HCT116 (cell line): ENCODE data around the gene PI16. TPM values are rescaled to one million over a fixed set of nuclear protein-coding genes. Genes with fewer than 3 reads are reported as not detected.

Source experiments
- ATAC-seq: fragments of 200-7000 bp; cut with Tn5 transposase; 2 replicates; pipeline ENCODE4 v1.9.1; 2020; ENCODE audit warnings: mild to moderate bottlenecking, moderate library complexity
- BruUV-seq: library from RNA; stranded (reverse); fragments of 400-500 nt; replicated peaks from 2 replicates; lab custom pipeline; 2021; lab: Mats Ljungman, UMichigan
- CTCF ChIA-PET: fragments of 300-600 bp; sonication (Branson Sonifier 250); formaldehyde crosslinking; loops from one replicate; lab custom pipeline; 2021; ENCODE audit warnings: antibody characterized with exemption; lab: Charles Lee
- POLR2A ChIA-PET: fragments of 300-600, 350-600 bp; sonication (Branson Sonifier 250); formaldehyde crosslinking; loops from one replicate; lab custom pipeline; 2021; ENCODE audit warnings: antibody characterized with exemption; lab: Charles Lee
- RAD21 ChIA-PET, 2 experiments: fragments of 300-600 bp; sonication (Branson Sonifier 250); formaldehyde crosslinking; loops; one replicate each; lab custom pipeline; 2023; ENCODE audit warnings: low total read pairs in 2 of 2; ENCODE audit not compliant: uncharacterized antibody in 2 of 2, unreplicated experiment in 2 of 2, low non-redundant PET in 1 of 2; lab: Charles Lee
- DNase-seq: peaks from one replicate; pipeline ENCODE4 v3.0.0-alpha.2; 2010; ENCODE audit warnings: low read depth, low spot score
- H2AFZ ChIP-seq: fragments of 200-600 bp; shearing (Covaris generic), sonication (generic); 2 replicates; pipeline ENCODE4 v1.6.1; 2017; ENCODE audit warnings: low read depth, mixed run types, mixed read lengths, antibody characterized with exemption, low read length; ENCODE audit not compliant: poor library complexity, severe bottlenecking
- H3K27ac ChIP-seq: 2 replicates; pipeline ENCODE4 v1.5.1; 2012; ENCODE audit warnings: low read depth, low read length
- H3K27me3 ChIP-seq: fragments of 200-600 bp; sonication (generic); 2 replicates; pipeline ENCODE4 v1.6.1; 2016; ENCODE audit warnings: mixed run types, low read length, mixed read lengths; ENCODE audit not compliant: insufficient read depth
- H3K36me3 ChIP-seq, 2 experiments: fragments of 200-500 bp in 1 of 2; fragments of 200-600 bp in 1 of 2; sonication (Bioruptor generic) in 1 of 2; sonication (generic) in 1 of 2; 2 replicates each; pipeline versions ENCODE4 v1.5.1 to v1.6.1; 2014 to 2016; ENCODE audit warnings: low read length in 2 of 2, inconsistent platforms in 1 of 2, mixed read lengths in 1 of 2, mixed run types in 1 of 2; ENCODE audit not compliant: insufficient read depth in 2 of 2, control insufficient read depth in 1 of 2
- H3K4me1 ChIP-seq, 2 experiments: fragments of 200-600 bp in 1 of 2; sonication (generic) in 1 of 2; 2 replicates each; pipeline versions ENCODE4 v1.5.1 to v1.6.1; 2012 to 2017; ENCODE audit warnings: low read length in 2 of 2, inconsistent platforms in 1 of 2, mild to moderate bottlenecking in 1 of 2, mixed read lengths in 1 of 2, mixed run types in 1 of 2, moderate library complexity in 1 of 2; ENCODE audit not compliant: insufficient read depth in 2 of 2, control insufficient read depth in 1 of 2
- H3K4me2 ChIP-seq: fragments of 200-600 bp; sonication (generic); 2 replicates; pipeline ENCODE4 v1.6.1; 2017; ENCODE audit warnings: mixed run types, low read length, mixed read lengths
- H3K4me3 ChIP-seq, 2 experiments: fragments of 200-600 bp in 1 of 2; sonication (generic) in 1 of 2; replicated peaks in 1 of 2; 2 replicates each; pipeline ENCODE4 v1.5.1; 2011 to 2016; ENCODE audit warnings: low read length in 2 of 2, control low read depth in 1 of 2, low read depth in 1 of 2, mild to moderate bottlenecking in 1 of 2, mixed read lengths in 1 of 2, mixed run types in 1 of 2
- H3K79me2 ChIP-seq: fragments of 200-600 bp; sonication (generic); 2 replicates; pipeline ENCODE4 v1.6.1; 2017; ENCODE audit warnings: mild to moderate bottlenecking, mixed run types, low read length, moderate library complexity, mixed read lengths; ENCODE audit not compliant: insufficient read depth
- H3K9ac ChIP-seq: fragments of 200-600 bp; sonication (generic); 2 replicates; pipeline ENCODE4 v1.6.1; 2016; ENCODE audit warnings: low read length, mixed read lengths
- H3K9me2 ChIP-seq: fragments of 200-600 bp; sonication (generic), shearing (Covaris generic); 2 replicates; pipeline ENCODE4 v1.6.1; 2017; ENCODE audit warnings: mixed run types, mild to moderate bottlenecking, moderate library complexity; ENCODE audit not compliant: insufficient read depth
- H3K9me3 ChIP-seq, 2 experiments: fragments of 200-500 bp in 1 of 2; fragments of 200-600 bp in 1 of 2; sonication (Bioruptor generic) in 1 of 2; sonication (generic) in 1 of 2; 2 replicates each; pipeline ENCODE4 v1.6.1; 2014 to 2017; ENCODE audit warnings: low read length in 2 of 2, mixed read lengths in 2 of 2, inconsistent platforms in 1 of 2, low read depth in 1 of 2, mild to moderate bottlenecking in 1 of 2, mixed run types in 1 of 2, moderate library complexity in 1 of 2; ENCODE audit not compliant: control insufficient read depth in 1 of 2, insufficient read depth in 1 of 2
- H4K20me1 ChIP-seq: fragments of 200-600 bp; sonication (generic), shearing (Covaris generic); 2 replicates; pipeline ENCODE4 v1.6.1; 2017; ENCODE audit warnings: mixed run types, mild to moderate bottlenecking, moderate library complexity; ENCODE audit not compliant: insufficient read depth
- CBX3 ChIP-seq: IDR thresholded peaks from 2 replicates; pipeline ENCODE4 v1.6.1; 2012; ENCODE audit warnings: low read depth
- CEBPB ChIP-seq: IDR thresholded peaks from 2 replicates; pipeline ENCODE4 v1.6.1; 2012; ENCODE audit warnings: low read depth
- EGR1 ChIP-seq: IDR thresholded peaks from 2 replicates; pipeline ENCODE4 v1.6.1; 2012; ENCODE audit warnings: low read depth
- ELF1 ChIP-seq: IDR thresholded peaks from 2 replicates; pipeline ENCODE4 v1.6.1; 2012; ENCODE audit warnings: low read depth, borderline replicate concordance
- EZH2phosphoT487 ChIP-seq: fragments of 200-600 bp; IDR thresholded peaks from 2 replicates; pipeline ENCODE4 v1.6.1; 2018; ENCODE audit warnings: antibody characterized with exemption, borderline replicate concordance
- FOSL1 ChIP-seq: IDR thresholded peaks from 2 replicates; pipeline ENCODE4 v1.6.1; 2012; ENCODE audit warnings: low read depth
- JUND ChIP-seq: IDR thresholded peaks from 2 replicates; pipeline ENCODE4 v1.6.1; 2012
- POLR2A ChIP-seq: IDR thresholded peaks from 2 replicates; pipeline ENCODE4 v1.7.0; 2011; ENCODE audit warnings: borderline replicate concordance; ENCODE audit not compliant: insufficient read depth, insufficient read length; ENCODE audit errors: extremely low read depth
- POLR2AphosphoS5 ChIP-seq: IDR thresholded peaks from 2 replicates; pipeline ENCODE4 v1.6.1; 2011; ENCODE audit warnings: mild to moderate bottlenecking, low read depth, low read length, moderate library complexity
- RAD21 ChIP-seq: IDR thresholded peaks from 2 replicates; pipeline ENCODE4 v1.6.1; 2012; ENCODE audit warnings: low read depth, mild to moderate bottlenecking
- SIN3A ChIP-seq: IDR thresholded peaks from 2 replicates; pipeline ENCODE4 v1.6.1; 2012; ENCODE audit warnings: low read depth
- SP1 ChIP-seq: IDR thresholded peaks from 2 replicates; pipeline ENCODE4 v1.6.1; 2012; ENCODE audit warnings: low read depth
- SRF ChIP-seq: IDR thresholded peaks from 2 replicates; pipeline ENCODE4 v1.6.1; 2012; ENCODE audit warnings: low read depth
- TCF7L2 ChIP-seq: IDR thresholded peaks from 2 replicates; pipeline ENCODE4 v1.7.0; 2011; ENCODE audit warnings: borderline replicate concordance, inconsistent platforms; ENCODE audit not compliant: insufficient read depth, insufficient read length; ENCODE audit errors: extremely low read depth
- ZFX ChIP-seq: fragments of 450-650 bp; IDR thresholded peaks from 2 replicates; pipeline ENCODE4 v1.6.1; 2017
- ZNF274 ChIP-seq: fragments of 200-500 bp; sonication (Bioruptor generic); IDR thresholded peaks from 2 replicates; pipeline ENCODE4 v1.6.1; 2014; ENCODE audit warnings: mild to moderate bottlenecking, low read depth, low read length, inconsistent platforms
- intact Hi-C: fragments of 100-400 bp; cut with micrococcal nuclease; formaldehyde crosslinking; loops from 2 replicates; pipeline ENCODE4 v1.10.0; 2022
- total RNA-seq: library from RNA; stranded (reverse); gene quantifications from one replicate; pipeline ENCODE4 v1.2.1, GENCODE V29; 2021; ENCODE audit not compliant: unreplicated experiment
- TF ChIP-seq, protein P1 (sequence below): IDR thresholded peaks from 2 replicates; pipeline ENCODE4 v1.6.1; 2011; ENCODE audit warnings: mild to moderate bottlenecking, low read length, moderate library complexity; ENCODE audit not compliant: insufficient replicate concordance; ENCODE audit errors: extremely low read depth
- TF ChIP-seq, protein P2 (sequence below): IDR thresholded peaks from 2 replicates; pipeline ENCODE4 v1.6.1; 2012
- TF ChIP-seq, protein P3 (sequence below): IDR thresholded peaks from 2 replicates; pipeline ENCODE4 v1.6.1; 2012; ENCODE audit warnings: low read depth
- TF ChIP-seq, protein P4 (sequence below): IDR thresholded peaks from 2 replicates; pipeline ENCODE4 v1.6.1; 2012

Gene PI16
- total RNA-seq, 1 experiment from 2014 or later: 0.59 TPM

GRCh38 chr6:36999751-37000125, 45.2 kb downstream of the PI16 start (continued):
- TF ChIP-seq, protein P1, sequence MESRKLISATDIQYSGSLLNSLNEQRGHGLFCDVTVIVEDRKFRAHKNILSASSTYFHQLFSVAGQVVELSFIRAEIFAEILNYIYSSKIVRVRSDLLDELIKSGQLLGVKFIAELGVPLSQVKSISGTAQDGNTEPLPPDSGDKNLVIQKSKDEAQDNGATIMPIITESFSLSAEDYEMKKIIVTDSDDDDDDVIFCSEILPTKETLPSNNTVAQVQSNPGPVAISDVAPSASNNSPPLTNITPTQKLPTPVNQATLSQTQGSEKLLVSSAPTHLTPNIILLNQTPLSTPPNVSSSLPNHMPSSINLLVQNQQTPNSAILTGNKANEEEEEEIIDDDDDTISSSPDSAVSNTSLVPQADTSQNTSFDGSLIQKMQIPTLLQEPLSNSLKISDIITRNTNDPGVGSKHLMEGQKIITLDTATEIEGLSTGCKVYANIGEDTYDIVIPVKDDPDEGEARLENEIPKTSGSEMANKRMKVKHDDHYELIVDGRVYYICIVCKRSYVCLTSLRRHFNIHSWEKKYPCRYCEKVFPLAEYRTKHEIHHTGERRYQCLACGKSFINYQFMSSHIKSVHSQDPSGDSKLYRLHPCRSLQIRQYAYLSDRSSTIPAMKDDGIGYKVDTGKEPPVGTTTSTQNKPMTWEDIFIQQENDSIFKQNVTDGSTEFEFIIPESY: no peak
- TF ChIP-seq ZFX (no peak), JUND (no peak)
- TF ChIP-seq, protein P2, sequence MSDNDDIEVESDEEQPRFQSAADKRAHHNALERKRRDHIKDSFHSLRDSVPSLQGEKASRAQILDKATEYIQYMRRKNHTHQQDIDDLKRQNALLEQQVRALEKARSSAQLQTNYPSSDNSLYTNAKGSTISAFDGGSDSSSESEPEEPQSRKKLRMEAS: no peak

DNA sequence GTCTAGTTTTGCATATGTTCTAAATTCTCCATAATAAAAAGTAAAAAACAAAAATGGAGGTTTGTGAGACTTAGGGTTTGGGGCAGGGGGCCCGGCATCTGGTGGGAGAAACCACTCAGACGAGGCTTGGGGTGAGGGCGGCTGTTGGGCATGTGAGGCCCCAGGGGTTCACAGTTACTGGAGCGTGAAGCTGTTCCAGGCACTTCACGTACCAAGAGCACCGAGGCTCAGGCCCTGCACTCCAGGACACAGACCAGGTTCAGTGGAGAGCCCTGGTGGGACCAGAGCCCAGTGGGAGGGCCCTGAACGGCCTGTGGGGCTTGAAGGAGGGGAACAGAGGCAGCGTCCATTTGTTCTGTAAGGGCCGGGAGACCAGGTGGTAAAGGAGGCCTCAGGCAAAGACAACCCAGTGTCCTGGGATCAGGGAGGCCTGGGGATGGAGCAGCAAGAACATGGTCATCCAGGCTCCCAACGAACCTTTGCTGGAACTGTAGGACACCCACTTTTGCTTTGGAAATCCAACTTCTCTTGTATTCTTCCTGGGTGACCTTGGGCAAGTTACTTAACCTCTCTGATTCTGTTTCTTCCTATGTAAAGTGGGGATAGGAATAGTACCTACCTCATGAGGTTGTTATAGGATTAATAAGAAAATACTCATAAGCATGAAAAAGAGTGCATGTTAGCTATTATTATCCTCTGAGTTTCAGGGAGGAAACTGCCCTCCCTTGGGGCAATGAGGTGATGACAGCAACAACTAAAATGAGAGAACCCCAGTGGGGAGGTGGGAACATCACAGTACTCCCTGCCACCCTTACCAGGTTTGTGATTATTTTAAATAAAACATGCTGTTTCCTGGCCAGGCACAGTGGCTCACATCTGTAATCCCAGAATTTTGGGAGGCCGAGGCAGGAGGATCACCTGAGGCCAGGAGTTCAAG, 49.8 kb downstream of the PI16 start:
- Histone ChIP-seq H3K9me3 (no peaks in the 10 kb centered on the region), H3K4me3 (no peak overlapping the region), H3K79me2 (no peaks in the 10 kb centered on the region), H3K36me3 (no peaks in the 10 kb centered on the region), H3K27ac (no peak overlapping the region), H3K27me3 (no peaks in the 10 kb centered on the region), H3K4me1 (no peaks in the 10 kb centered on the region), H2AFZ (no peak overlapping the region), H4K20me1 (no peaks in the 10 kb centered on the region), H3K9ac (no peak overlapping the region), H3K4me2 (no peak overlapping the region), H3K9me2 (no peaks in the 10 kb centered on the region)
- intact Hi-C loops: no loop called here
- ATAC-seq (no peak), DNase-seq (no peak)
- ChIA-PET RAD21 (no interaction called here), POLR2A (no interaction called here), CTCF (no interaction called here)
- TF ChIP-seq, protein P3, sequence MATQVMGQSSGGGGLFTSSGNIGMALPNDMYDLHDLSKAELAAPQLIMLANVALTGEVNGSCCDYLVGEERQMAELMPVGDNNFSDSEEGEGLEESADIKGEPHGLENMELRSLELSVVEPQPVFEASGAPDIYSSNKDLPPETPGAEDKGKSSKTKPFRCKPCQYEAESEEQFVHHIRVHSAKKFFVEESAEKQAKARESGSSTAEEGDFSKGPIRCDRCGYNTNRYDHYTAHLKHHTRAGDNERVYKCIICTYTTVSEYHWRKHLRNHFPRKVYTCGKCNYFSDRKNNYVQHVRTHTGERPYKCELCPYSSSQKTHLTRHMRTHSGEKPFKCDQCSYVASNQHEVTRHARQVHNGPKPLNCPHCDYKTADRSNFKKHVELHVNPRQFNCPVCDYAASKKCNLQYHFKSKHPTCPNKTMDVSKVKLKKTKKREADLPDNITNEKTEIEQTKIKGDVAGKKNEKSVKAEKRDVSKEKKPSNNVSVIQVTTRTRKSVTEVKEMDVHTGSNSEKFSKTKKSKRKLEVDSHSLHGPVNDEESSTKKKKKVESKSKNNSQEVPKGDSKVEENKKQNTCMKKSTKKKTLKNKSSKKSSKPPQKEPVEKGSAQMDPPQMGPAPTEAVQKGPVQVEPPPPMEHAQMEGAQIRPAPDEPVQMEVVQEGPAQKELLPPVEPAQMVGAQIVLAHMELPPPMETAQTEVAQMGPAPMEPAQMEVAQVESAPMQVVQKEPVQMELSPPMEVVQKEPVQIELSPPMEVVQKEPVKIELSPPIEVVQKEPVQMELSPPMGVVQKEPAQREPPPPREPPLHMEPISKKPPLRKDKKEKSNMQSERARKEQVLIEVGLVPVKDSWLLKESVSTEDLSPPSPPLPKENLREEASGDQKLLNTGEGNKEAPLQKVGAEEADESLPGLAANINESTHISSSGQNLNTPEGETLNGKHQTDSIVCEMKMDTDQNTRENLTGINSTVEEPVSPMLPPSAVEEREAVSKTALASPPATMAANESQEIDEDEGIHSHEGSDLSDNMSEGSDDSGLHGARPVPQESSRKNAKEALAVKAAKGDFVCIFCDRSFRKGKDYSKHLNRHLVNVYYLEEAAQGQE: no peak
- no peak for TF ChIP-seq RAD21
- TF ChIP-seq TCF7L2: no peak
- TF ChIP-seq FOSL1: no peak
- no peak for TF ChIP-seq ELF1
- TF ChIP-seq, protein P4, sequence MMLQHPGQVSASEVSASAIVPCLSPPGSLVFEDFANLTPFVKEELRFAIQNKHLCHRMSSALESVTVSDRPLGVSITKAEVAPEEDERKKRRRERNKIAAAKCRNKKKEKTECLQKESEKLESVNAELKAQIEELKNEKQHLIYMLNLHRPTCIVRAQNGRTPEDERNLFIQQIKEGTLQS: no peak
- TF ChIP-seq ZFX: no peak
- TF ChIP-seq, protein P2: no peak
- TF ChIP-seq SP1: no peak
- no peak for TF ChIP-seq CEBPB
- no peak for TF ChIP-seq POLR2A
- no peak for TF ChIP-seq SIN3A
- TF ChIP-seq ZNF274: no peak
- no peak for TF ChIP-seq JUND
- TF ChIP-seq CBX3: no peak
- TF ChIP-seq EGR1: no peak
- TF ChIP-seq EZH2phosphoT487: no peak
- TF ChIP-seq POLR2AphosphoS5: no peak
- no peak for TF ChIP-seq SRF
- BruUV-seq: no TSS peak
